Measurements from ENCODE around the gene TMTC2. TPM values are rescaled to one million over a fixed set of nuclear protein-coding genes. Genes with fewer than 3 reads are reported as not detected.
A peak's percentile ranks its signal among the peaks of the same experiment; 100 is the strongest.

The TMTC2 gene
- total RNA-seq (2.6 and 3.2 TPM in 2 replicates), polyA plus RNA-seq (2.1 and 2.4 TPM in 2 replicates), polyA minus RNA-seq (4.1 and 4.7 TPM in 2 replicates)
- total RNA-seq (2013) = 3.6 TPM

GRCh38 chr12:82686168-82687020 is at the start of gene TMTC2:
Gene TMTC2, plus strand, starts transcription at chr12:82686906.
- peak within 1 kb of the TSS; percentile 93 for H3K4me3 Mint-ChIP-seq
- H3K9me3 Mint-ChIP-seq (ENCODE audit: insufficient read depth) = no peaks in the 10 kb centered on the region
- H3K9ac ChIP-seq (ENCODE audit: low read length) = peak within 1 kb of the TSS; percentile 94
- H3K4me1 ChIP-seq (ENCODE audit: control insufficient read depth in 2 of 2, insufficient read depth in 2 of 2, low read length in 2 of 2) = peaks cover 8 to 16% of the 10 kb centered on the region in 2 donors
- H3K27ac ChIP-seq (ENCODE audit: low read length in 2 of 2) = peak within 1 kb of the TSS; percentile 83 to 92
- H3K36me3 ChIP-seq (replicated peaks in 1 of 2; ENCODE audit: control extremely low read depth in 1 of 2, control insufficient read depth in 1 of 2, extremely low read depth in 1 of 2, insufficient read depth in 2 of 2, low read length in 1 of 2) = no peaks in the 10 kb centered on the region
- CTCF ChIA-PET = interaction anchor here (0.9 to 3.4 kb wide), 15 partner anchors 10 to 1820 kb away, joined by 3 to 22 read pairs (median 4); partner anchors contain the start of genes CCDC59 and METTL25
- H3K27ac Mint-ChIP-seq = peak within 1 kb of the TSS; percentile 92
- intact Hi-C loops (cut with micrococcal nuclease) = loop anchor here (5.0 kb wide), 4 partner anchors 1136 to 1816 kb away; no protein-coding TSS in a partner anchor
- WGBS (ENCODE audit: insufficient coverage) = 0% methylated on average over 29 of the region's 39 CpGs
- H3K9me3 ChIP-seq (ENCODE audit: control extremely low read depth in 1 of 3, control insufficient read depth in 2 of 3, insufficient read depth in 1 of 3, low read length in 2 of 3) = no peaks in the 10 kb centered on the region
- peak within 1 kb of the TSS; percentile 71 to 98 (median 86) for H3K4me3 ChIP-seq (ENCODE audit: control extremely low read depth in 1 of 5, extremely low read depth in 1 of 5, insufficient read depth in 1 of 5, low read depth in 2 of 5, low read length in 4 of 5)
- POLR2A ChIA-PET = interaction anchor here (0.6 kb wide), 1 partner anchor 34 kb away, joined by 3 read pairs; no protein-coding TSS in a partner anchor
- H3K27me3 Mint-ChIP-seq = peaks cover 19% of the 10 kb centered on the region
- no peak for TF ChIP-seq EZH2 (IDR thresholded peaks at IDR 0.05; ENCODE audit: borderline replicate concordance, insufficient read depth, low read depth, low read length, poor library complexity, severe bottlenecking)
- TF ChIP-seq, protein P1, sequence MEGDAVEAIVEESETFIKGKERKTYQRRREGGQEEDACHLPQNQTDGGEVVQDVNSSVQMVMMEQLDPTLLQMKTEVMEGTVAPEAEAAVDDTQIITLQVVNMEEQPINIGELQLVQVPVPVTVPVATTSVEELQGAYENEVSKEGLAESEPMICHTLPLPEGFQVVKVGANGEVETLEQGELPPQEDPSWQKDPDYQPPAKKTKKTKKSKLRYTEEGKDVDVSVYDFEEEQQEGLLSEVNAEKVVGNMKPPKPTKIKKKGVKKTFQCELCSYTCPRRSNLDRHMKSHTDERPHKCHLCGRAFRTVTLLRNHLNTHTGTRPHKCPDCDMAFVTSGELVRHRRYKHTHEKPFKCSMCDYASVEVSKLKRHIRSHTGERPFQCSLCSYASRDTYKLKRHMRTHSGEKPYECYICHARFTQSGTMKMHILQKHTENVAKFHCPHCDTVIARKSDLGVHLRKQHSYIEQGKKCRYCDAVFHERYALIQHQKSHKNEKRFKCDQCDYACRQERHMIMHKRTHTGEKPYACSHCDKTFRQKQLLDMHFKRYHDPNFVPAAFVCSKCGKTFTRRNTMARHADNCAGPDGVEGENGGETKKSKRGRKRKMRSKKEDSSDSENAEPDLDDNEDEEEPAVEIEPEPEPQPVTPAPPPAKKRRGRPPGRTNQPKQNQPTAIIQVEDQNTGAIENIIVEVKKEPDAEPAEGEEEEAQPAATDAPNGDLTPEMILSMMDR (IDR thresholded peaks at IDR 0.05) = no peak
- peak within 1 kb of the TSS; percentile 81 for H3K4me2 ChIP-seq (replicated peaks; ENCODE audit: low read depth, low read length, poor library complexity, severe bottlenecking)
- peak within 1 kb of the TSS; percentile 98 for H2AFZ ChIP-seq (ENCODE audit: insufficient read depth, low read depth, low read length, poor library complexity, severe bottlenecking)
- ATAC-seq (ENCODE audit: low read depth) (peak; percentile 90), DNase-seq (peak; percentile 91)
- no peaks in the 10 kb centered on the region for H4K20me1 ChIP-seq (ENCODE audit: control insufficient read depth, insufficient read depth, low read length, poor library complexity, severe bottlenecking)
- H3K79me2 ChIP-seq (ENCODE audit: control insufficient read depth, insufficient read depth, low read length) = no peaks in the 10 kb centered on the region
- H3K4me1 Mint-ChIP-seq = peaks cover 17% of the 10 kb centered on the region
- no peaks in the 10 kb centered on the region for H3K27me3 ChIP-seq (replicated peaks in 1 of 4; ENCODE audit: control extremely low read depth in 1 of 4, control insufficient read depth in 3 of 4, insufficient read depth in 4 of 4, low read length in 3 of 4)

DNA sequence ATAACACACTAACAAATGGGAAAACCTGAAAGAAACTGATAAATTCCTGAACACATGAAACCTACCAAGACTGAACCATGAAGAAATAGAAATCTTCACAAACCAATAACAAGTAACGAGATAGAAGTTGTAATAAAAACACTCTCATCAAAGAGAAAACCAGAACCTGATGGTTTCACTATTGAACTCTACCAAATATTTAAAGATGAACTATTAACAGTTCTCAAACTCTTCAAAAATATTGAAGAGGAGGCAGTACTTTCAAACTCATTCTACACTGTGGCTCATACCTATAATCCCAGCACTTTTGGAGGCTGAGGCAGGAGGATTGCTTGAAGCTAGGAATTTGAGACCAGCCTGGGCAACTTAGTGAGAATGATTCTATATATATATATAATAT is 48.4 kb upstream of the TMTC2 start:
- Histone ChIP-seq H2AFZ (ENCODE audit: insufficient read depth, low read depth, low read length, poor library complexity, severe bottlenecking) (no peak overlapping the region), H3K27ac (ENCODE audit: low read length in 2 of 2) (no peak overlapping the region), H3K27me3 (replicated peaks in 1 of 4; ENCODE audit: control extremely low read depth in 1 of 4, control insufficient read depth in 3 of 4, insufficient read depth in 4 of 4, low read length in 3 of 4) (peaks cover 0 to 3% (median 0%) of the 10 kb centered on the region in 4 experiments), H3K4me2 (replicated peaks; ENCODE audit: low read depth, low read length, poor library complexity, severe bottlenecking) (no peak overlapping the region), H3K9ac (ENCODE audit: low read length) (no peak overlapping the region), H3K4me3 (ENCODE audit: control extremely low read depth in 1 of 5, extremely low read depth in 1 of 5, insufficient read depth in 1 of 5, low read depth in 2 of 5, low read length in 4 of 5) (no peak overlapping the region), H3K9me3 (ENCODE audit: control extremely low read depth in 1 of 3, control insufficient read depth in 2 of 3, insufficient read depth in 1 of 3, low read length in 2 of 3) (peaks cover 0 to 11% (median 0%) of the 10 kb centered on the region in 3 donors), H4K20me1 (ENCODE audit: control insufficient read depth, insufficient read depth, low read length, poor library complexity, severe bottlenecking) (no peaks in the 10 kb centered on the region), H3K4me1 (ENCODE audit: control insufficient read depth in 2 of 2, insufficient read depth in 2 of 2, low read length in 2 of 2) (no peaks in the 10 kb centered on the region), H3K79me2 (ENCODE audit: control insufficient read depth, insufficient read depth, low read length) (no peaks in the 10 kb centered on the region), H3K36me3 (replicated peaks in 1 of 2; ENCODE audit: control extremely low read depth in 1 of 2, control insufficient read depth in 1 of 2, extremely low read depth in 1 of 2, insufficient read depth in 2 of 2, low read length in 1 of 2) (no peaks in the 10 kb centered on the region)
- H3K4me3 Mint-ChIP-seq = no peak overlapping the region
- ChIA-PET CTCF (no interaction called here), POLR2A (no interaction called here)
- intact Hi-C loops (cut with micrococcal nuclease) = no loop called here
- H3K4me1 Mint-ChIP-seq = no peaks in the 10 kb centered on the region
- no peak for TF ChIP-seq EZH2 (IDR thresholded peaks at IDR 0.05; ENCODE audit: borderline replicate concordance, insufficient read depth, low read depth, low read length, poor library complexity, severe bottlenecking)
- TF ChIP-seq, protein P1 (IDR thresholded peaks at IDR 0.05) = no peak
- ATAC-seq (ENCODE audit: low read depth) (no peak), DNase-seq (no peak)
- H3K9me3 Mint-ChIP-seq (ENCODE audit: insufficient read depth) = no peaks in the 10 kb centered on the region
- no CpG with 5 or more reads among the region's 1 CpG for WGBS (ENCODE audit: insufficient coverage)
- H3K27me3 Mint-ChIP-seq = no peaks in the 10 kb centered on the region
- no peak overlapping the region for H3K27ac Mint-ChIP-seq

All from B cell (primary cell).